HEK293T (cell line): ENCODE results near the gene MCF2L.
"Not testable (repeated sequence)": the region's sequence is repeated elsewhere in the genome, so short reads cannot be mapped to it uniquely, and the experiment has no call there.

Source experiments
- ARNT ChIP-seq: fragments of 450-650 bp; IDR thresholded peaks from 2 replicates; pipeline ENCODE4 v1.6.1; 2017; ENCODE audit warnings: mild to moderate bottlenecking
- CTBP1 ChIP-seq: fragments of 450-650 bp; IDR thresholded peaks from 2 replicates; pipeline ENCODE4 v1.6.1; 2016; ENCODE audit warnings: borderline replicate concordance
- FOXA1 ChIP-seq: fragments of 450-650 bp; IDR thresholded peaks from 2 replicates; pipeline ENCODE4 v1.6.1; 2016; ENCODE audit warnings: mild to moderate bottlenecking
- FOXK2 ChIP-seq: fragments of 450-650 bp; IDR thresholded peaks from 2 replicates; pipeline ENCODE4 v1.6.1; 2016; ENCODE audit warnings: mild to moderate bottlenecking
- FOXM1 ChIP-seq: fragments of 450-650 bp; IDR thresholded peaks from 2 replicates; pipeline ENCODE4 v1.6.1; 2017; ENCODE audit warnings: mild to moderate bottlenecking, borderline replicate concordance
- LEF1 ChIP-seq: fragments of 450-650 bp; IDR thresholded peaks from 2 replicates; pipeline ENCODE4 v1.6.1; 2017; ENCODE audit warnings: mild to moderate bottlenecking, borderline replicate concordance
- NFRKB ChIP-seq: fragments of 450-650 bp; IDR thresholded peaks from 2 replicates; pipeline ENCODE4 v1.6.1; 2016; ENCODE audit warnings: mild to moderate bottlenecking, moderate library complexity
- SP1 ChIP-seq: fragments of 450-650 bp; IDR thresholded peaks from 2 replicates; pipeline ENCODE4 v1.6.1; 2017
- SUZ12 ChIP-seq: fragments of 450-650 bp; IDR thresholded peaks from 2 replicates; pipeline ENCODE4 v1.6.1; 2016; ENCODE audit warnings: mild to moderate bottlenecking
- TARDBP ChIP-seq: fragments of 450-650 bp; IDR thresholded peaks from 2 replicates; pipeline ENCODE4 v1.6.1; 2016
- TF ChIP-seq, protein P1 (sequence below): fragments of 450-650 bp; IDR thresholded peaks from 2 replicates; pipeline ENCODE4 v1.6.1; 2016

DNA sequence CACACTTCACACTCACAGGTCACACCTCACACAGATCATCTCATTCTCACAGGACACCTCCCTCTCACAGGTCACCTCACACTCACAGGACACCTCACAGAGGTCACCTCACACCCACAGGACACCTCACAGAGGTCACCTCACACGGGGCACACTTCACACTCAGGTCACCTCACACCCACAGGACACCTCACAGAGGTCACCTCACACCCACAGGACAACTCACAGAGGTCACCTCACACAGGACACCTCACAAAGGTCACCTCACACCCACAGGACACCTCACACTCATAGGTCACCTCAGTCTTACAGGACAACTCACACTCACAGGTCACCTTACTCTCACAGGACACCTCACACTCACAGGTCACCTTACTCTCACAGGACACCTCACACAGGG lies 143.5 kb downstream of the MCF2L start:
- not testable (repeated sequence) for TF ChIP-seq FOXA1, FOXM1, NFRKB, ARNT, FOXK2, LEF1, TARDBP, SUZ12, CTBP1, SP1
- TF ChIP-seq, protein P1, sequence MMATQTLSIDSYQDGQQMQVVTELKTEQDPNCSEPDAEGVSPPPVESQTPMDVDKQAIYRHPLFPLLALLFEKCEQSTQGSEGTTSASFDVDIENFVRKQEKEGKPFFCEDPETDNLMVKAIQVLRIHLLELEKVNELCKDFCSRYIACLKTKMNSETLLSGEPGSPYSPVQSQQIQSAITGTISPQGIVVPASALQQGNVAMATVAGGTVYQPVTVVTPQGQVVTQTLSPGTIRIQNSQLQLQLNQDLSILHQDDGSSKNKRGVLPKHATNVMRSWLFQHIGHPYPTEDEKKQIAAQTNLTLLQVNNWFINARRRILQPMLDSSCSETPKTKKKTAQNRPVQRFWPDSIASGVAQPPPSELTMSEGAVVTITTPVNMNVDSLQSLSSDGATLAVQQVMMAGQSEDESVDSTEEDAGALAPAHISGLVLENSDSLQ = not testable (repeated sequence)
